A549 (cell line): ENCODE data around the gene CDH4. TPM values are rescaled to one million over a fixed set of nuclear protein-coding genes. Genes with fewer than 3 reads are reported as not detected.

ENCODE experiments used
- ATAC-seq, 2 experiments: fragments of 200-7000 bp in 1 of 2; fragments of >200 bp in 1 of 2; cut with Nextera tagmentation in 1 of 2; cut with Tn5 transposase in 1 of 2; 3 replicates each; pipeline versions ENCODE4 v1.8.0 to v1.9.1; 2018 to 2020; ENCODE audit warnings: mild to moderate bottlenecking in 1 of 2, moderate library complexity in 1 of 2
- CTCF ChIA-PET: fragments of 300-600 bp; sonication (Branson Sonifier 250); formaldehyde crosslinking; extraction: SDS; loops from one replicate; lab custom pipeline; 2021; ENCODE audit warnings: antibody characterized with exemption, inconsistent platforms; lab: Yijun Ruan, JAX
- POLR2A ChIA-PET: fragments of 350-600 bp; formaldehyde crosslinking; extraction: SDS; loops from one replicate; lab custom pipeline; 2021; ENCODE audit warnings: antibody characterized with exemption, inconsistent platforms; lab: Yijun Ruan, JAX
- DNase-seq, 2 experiments: peaks; one replicate each; pipeline versions ENCODE4 v3.0.0 to v3.0.0-alpha.2; 2011 to 2016; ENCODE audit warnings: low read depth in 1 of 2, low spot score in 1 of 2
- FAIRE-seq: peaks from 2 replicates; lab custom pipeline; 2011; peaks lifted over from hg19 to GRCh38; lab: Jason Lieb, UNC
- H3K27ac ChIP-seq, 2 experiments: fragments of >200 bp; sonication (Bioruptor Twin); formaldehyde crosslinking; 3 replicates each; pipeline ENCODE4 v1.5.1; 2016 to 2017
- H3K4me1 ChIP-seq: fragments of >200 bp; sonication (Bioruptor Twin); formaldehyde crosslinking; 3 replicates; pipeline ENCODE4 v1.6.1; 2016
- H3K4me2 ChIP-seq: fragments of >200 bp; sonication (Bioruptor Twin); formaldehyde crosslinking; 3 replicates; pipeline ENCODE4 v1.6.1; 2016
- H3K4me3 ChIP-seq: fragments of >200 bp; sonication (Bioruptor Twin); formaldehyde crosslinking; 3 replicates; pipeline ENCODE4 v1.5.1; 2016
- H3K9me3 ChIP-seq: fragments of >200 bp; sonication (Bioruptor Twin); formaldehyde crosslinking; 3 replicates; pipeline ENCODE4 v1.6.1; 2016
- ATOH8 ChIP-seq: fragments of 250-450 bp; sonication (Bioruptor Pico); IDR thresholded peaks from 2 replicates; pipeline ENCODE4 v1.5.0; 2020; ENCODE audit warnings: low read depth, mild to moderate bottlenecking, moderate library complexity
- CBX8 ChIP-seq: fragments of 200-600 bp; sonication (generic); IDR thresholded peaks from 2 replicates; pipeline ENCODE4 v1.6.1; 2016
- E2F6 ChIP-seq: IDR thresholded peaks from 2 replicates; pipeline ENCODE4 v1.6.1; 2012; ENCODE audit warnings: low read depth, borderline replicate concordance
- ELK1 ChIP-seq: fragments of 150-350 bp; IDR thresholded peaks from 2 replicates; pipeline ENCODE4 v1.6.1; 2014; ENCODE audit warnings: low read depth, mild to moderate bottlenecking, low read length
- HES2 ChIP-seq: fragments of >200 bp; sonication (Bioruptor Twin); formaldehyde crosslinking; IDR thresholded peaks from 2 replicates; pipeline ENCODE4 v1.6.1; 2016
- HEYL ChIP-seq: fragments of 250-450 bp; sonication (Bioruptor Pico); IDR thresholded peaks from 2 replicates; pipeline ENCODE4 v1.8.0; 2021; ENCODE audit warnings: mild to moderate bottlenecking, moderate library complexity
- HOXA7 ChIP-seq: fragments of 250-450 bp; sonication (Bioruptor Pico); IDR thresholded peaks from 2 replicates; pipeline ENCODE4 v1.5.0; 2020; ENCODE audit warnings: mild to moderate bottlenecking, moderate library complexity
- HOXB5 ChIP-seq: fragments of 250-450 bp; sonication (Bioruptor Pico); IDR thresholded peaks from 2 replicates; pipeline ENCODE4 v1.5.0; 2020; ENCODE audit warnings: mild to moderate bottlenecking, moderate library complexity
- MAX ChIP-seq: IDR thresholded peaks from 2 replicates; pipeline ENCODE4 v1.6.1; 2012
- MAZ ChIP-seq: fragments of 150-350 bp; IDR thresholded peaks from 2 replicates; pipeline ENCODE4 v1.6.1; 2014; ENCODE audit warnings: antibody characterized with exemption, low read depth, low read length, borderline replicate concordance
- MYC ChIP-seq: IDR thresholded peaks from 2 replicates; pipeline ENCODE4 v1.6.1; 2012; ENCODE audit warnings: mild to moderate bottlenecking, inconsistent platforms, low read length, improper control_type of control experiment, borderline replicate concordance
- PBX3 ChIP-seq: IDR thresholded peaks from 2 replicates; pipeline ENCODE4 v1.6.1; 2012
- PHF8 ChIP-seq: fragments of 200-600 bp; sonication (generic); IDR thresholded peaks from 2 replicates; pipeline ENCODE4 v1.6.1; 2016; ENCODE audit warnings: low read depth, mild to moderate bottlenecking, antibody characterized with exemption, moderate library complexity, borderline replicate concordance
- POLR2A ChIP-seq: IDR thresholded peaks from 2 replicates; pipeline ENCODE4 v1.6.1; 2012; ENCODE audit warnings: mild to moderate bottlenecking, low read length
- POLR2AphosphoS2 ChIP-seq: conservative IDR thresholded peaks from 2 replicates; pipeline ENCODE4 v1.6.1; 2012; ENCODE audit warnings: low read length, improper control_type of control experiment, inconsistent platforms
- RAD21 ChIP-seq, 2 experiments: fragments of >200 bp in 1 of 2; sonication (Bioruptor Twin) in 1 of 2; formaldehyde crosslinking in 1 of 2; IDR thresholded peaks in 1 of 2; conservative IDR thresholded peaks in 1 of 2; 2 replicates in 1 of 2; 3 replicates in 1 of 2; pipeline ENCODE4 v1.6.1; 2012 to 2018; ENCODE audit warnings: inconsistent platforms in 1 of 2
- RCOR1 ChIP-seq: fragments of 150-350 bp; IDR thresholded peaks from 2 replicates; pipeline ENCODE4 v1.6.1; 2014; ENCODE audit warnings: antibody characterized with exemption, low read length, low read depth
- REST ChIP-seq: fragments of 200-600 bp; sonication (generic); IDR thresholded peaks from 2 replicates; pipeline ENCODE4 v1.6.1; 2016; ENCODE audit warnings: antibody characterized with exemption, mild to moderate bottlenecking, moderate library complexity
- RNF2 ChIP-seq: fragments of 200-600 bp; sonication (generic); IDR thresholded peaks from 2 replicates; pipeline ENCODE4 v1.6.1; 2016; ENCODE audit warnings: low read depth, mild to moderate bottlenecking, antibody characterized with exemption, moderate library complexity, borderline replicate concordance
- TFCP2L1 ChIP-seq: fragments of 250-450 bp; sonication (Bioruptor Pico); IDR thresholded peaks from 2 replicates; pipeline ENCODE4 v1.5.0; 2021; ENCODE audit warnings: mild to moderate bottlenecking
- TP53 ChIP-seq: fragments of 250-450 bp; sonication (Bioruptor Pico); IDR thresholded peaks from 2 replicates; pipeline ENCODE4 v1.5.0; 2021; ENCODE audit warnings: mild to moderate bottlenecking, moderate library complexity
- USF2 ChIP-seq: fragments of 450-650 bp; IDR thresholded peaks from 2 replicates; pipeline ENCODE4 v1.6.1; 2014; ENCODE audit warnings: antibody characterized with exemption
- ZC3H11A ChIP-seq: fragments of 450-650 bp; IDR thresholded peaks from 2 replicates; pipeline ENCODE4 v1.6.1; 2014; ENCODE audit warnings: antibody characterized with exemption, mild to moderate bottlenecking
- WGBS: methylation state at CpG from one replicate; pipeline ENCODE4 v1.1.6; 2017; ENCODE audit errors: missing lambda C conversion rate; 5-methylcytosine and 5-hydroxymethylcytosine counted together
- polyA plus RNA-seq, 4 experiments: library from polyadenylated mRNA; depleted of rRNA in 3 of 4; stranded (reverse); fragments of >200 nt; fragmentation: RNase III in 1 of 4; extraction: RNeasy Plus Mini Kit Qiagen cat#74134 plus additional on column Dnase treatment in 1 of 4; gene quantifications; 2 replicates in 3 of 4; 3 replicates in 1 of 4; pipeline ENCODE4 v1.2.3, GENCODE V29; 2011 to 2017

Gene CDH4
- polyA plus RNA-seq, 2 of the 4 experiments (the other 2 are of a cell fraction) = 3.4 to 10.3 TPM

GRCh38 chr20:61654726-61655125 is 402.7 kb downstream of the CDH4 start:
- FAIRE-seq (no peak), DNase-seq (no peak), ATAC-seq (no peak)
- TF ChIP-seq HES2 (no peak), REST (no peak), TFCP2L1 (no peak), MAZ (no peak), E2F6 (no peak), MAX (no peak), RCOR1 (no peak), MYC (no peak), PHF8 (no peak), ZC3H11A (no peak), PBX3 (no peak)
- ChIA-PET POLR2A (no interaction called here), CTCF (no interaction called here)
- Histone ChIP-seq H3K27ac (no peak overlapping the region), H3K4me1 (no peaks in the 10 kb centered on the region), H3K9me3 (no peaks in the 10 kb centered on the region), H3K4me2 (no peak overlapping the region), H3K4me3 (no peak overlapping the region)
- 52% methylated on average over 6 of the region's 14 CpGs for WGBS

GRCh38 chr20:61655591-61655990 is 403.5 kb downstream of the CDH4 start:
- FAIRE-seq = no peak
- TF ChIP-seq TP53 (CRISPR knock-in tag) = no peak
- no peak for TF ChIP-seq HEYL (CRISPR knock-in tag)
- TF ChIP-seq ATOH8 (CRISPR knock-in tag) = no peak
- no peak for TF ChIP-seq POLR2AphosphoS2
- no peak for TF ChIP-seq MAZ
- TF ChIP-seq RNF2 = no peak
- no peak for TF ChIP-seq HOXB5
- TF ChIP-seq USF2 = no peak
- TF ChIP-seq HOXA7 (CRISPR knock-in tag) = no peak
- no peak for TF ChIP-seq CBX8
- no peak for TF ChIP-seq ELK1
- no peak for TF ChIP-seq POLR2A
- no peak for TF ChIP-seq ZC3H11A
- no peak for TF ChIP-seq HES2
- no peak for TF ChIP-seq PHF8
- no peak for TF ChIP-seq RAD21 (conservative IDR thresholded peaks at IDR 0.05 in 1 of 2, IDR thresholded peaks at IDR 0.05 in 1 of 2)

More at GRCh38 chr20:61655591-61655990, 403.5 kb downstream of the CDH4 start:
- H3K27ac ChIP-seq = no peak overlapping the region
- CTCF ChIA-PET = no interaction called here
- H3K4me1 ChIP-seq = no peaks in the 10 kb centered on the region
- no peak for DNase-seq
- no peaks in the 10 kb centered on the region for H3K9me3 ChIP-seq
- no peak overlapping the region for H3K4me3 ChIP-seq
- POLR2A ChIA-PET = no interaction called here
- 35% methylated on average over 6 of the region's 10 CpGs for WGBS
- no peak for ATAC-seq
- no peak overlapping the region for H3K4me2 ChIP-seq
